T-cell (primary cell): ENCODE measurements around the gene KMT2B. TPM values are rescaled to one million over a fixed set of nuclear protein-coding genes. Genes with fewer than 3 reads are reported as not detected.
A peak's percentile ranks its signal among the peaks of the same experiment; 100 is the strongest.

Experiments used
- ATAC-seq, 4 experiments: fragments of 200-7000 bp in 3 of 4; fragments of 150-1000 bp in 1 of 4; cut with Tn5 transposase; replicated peaks in 1 of 4; 1 replicate in 3 of 4; 2 replicates in 1 of 4; pipeline ENCODE4 v1.10.0; 2021; ENCODE audit warnings: moderate library complexity in 3 of 4, mild to moderate bottlenecking in 2 of 4, moderate number of reproducible peaks in 1 of 4
- CTCF ChIA-PET, 2 donors: fragments of 300-600 bp; sonication (Branson Sonifier 250); formaldehyde crosslinking; loops; one replicate each; lab custom pipeline; 2022; ENCODE audit warnings: antibody characterized with exemption in 2 of 2; lab: Charles Lee
- POLR2A ChIA-PET, 2 donors: fragments of 300-600 bp; sonication (Branson Sonifier 250); formaldehyde crosslinking; loops; one replicate each; lab custom pipeline; 2022; ENCODE audit warnings: antibody characterized with exemption in 2 of 2; lab: Charles Lee
- DNase-seq, 35 experiments: peaks; one replicate each; pipeline versions ENCODE4 v3.0.0 to v3.0.0-alpha.2; 2013 to 2023
- H3K27ac ChIP-seq: one replicate; pipeline ENCODE4 v1.5.1; 2013; ENCODE audit warnings: low read length
- H3K27me3 ChIP-seq, 2 experiments: replicated peaks in 1 of 2; 1 replicate in 1 of 2; 2 replicates in 1 of 2; pipeline versions ENCODE4 v1.6.1 to v1.7.0; 2013; ENCODE audit warnings: low read length in 1 of 2, mixed read lengths in 1 of 2; ENCODE audit not compliant: control insufficient read depth in 2 of 2, insufficient read depth in 2 of 2; ENCODE audit errors: extremely low read depth in 1 of 2
- H3K36me3 ChIP-seq, 2 donors: 1 replicate in 1 of 2; 2 replicates in 1 of 2; pipeline versions ENCODE4 v1.6.1 to v1.7.0; 2013; ENCODE audit warnings: low read length in 1 of 2; ENCODE audit not compliant: control insufficient read depth in 2 of 2, insufficient read depth in 1 of 2; ENCODE audit errors: extremely low read depth in 1 of 2
- H3K4me1 ChIP-seq, 2 experiments: 1 replicate in 1 of 2; 2 replicates in 1 of 2; pipeline versions ENCODE4 v1.6.1 to v1.7.0; 2013; ENCODE audit warnings: low read length in 2 of 2, mixed read lengths in 1 of 2; ENCODE audit not compliant: insufficient read depth in 2 of 2, control insufficient read depth in 1 of 2; ENCODE audit errors: extremely low read depth in 1 of 2
- H3K4me3 ChIP-seq, 2 donors: 1 replicate in 1 of 2; 2 replicates in 1 of 2; pipeline versions ENCODE4 v1.5.1 to v1.7.0; 2013; ENCODE audit warnings: mild to moderate bottlenecking in 2 of 2, low read length in 1 of 2, moderate library complexity in 1 of 2; ENCODE audit not compliant: control insufficient read depth in 1 of 2; ENCODE audit errors: extremely low read depth in 1 of 2
- H3K9me3 ChIP-seq: 2 replicates; pipeline ENCODE4 v1.7.0; 2013
- H3K27ac Mint-ChIP-seq, 2 donors: one replicate each; pipeline ENCODE4 v1.8.0; 2020 to 2021; ENCODE audit warnings: mild to moderate bottlenecking in 2 of 2, mixed read lengths in 2 of 2
- H3K27me3 Mint-ChIP-seq, 2 donors: one replicate each; pipeline ENCODE4 v1.8.0; 2021 to 2022; ENCODE audit warnings: mixed read lengths in 2 of 2
- H3K36me3 Mint-ChIP-seq: one replicate; pipeline ENCODE4 v1.8.0; 2021; ENCODE audit warnings: mixed read lengths
- H3K4me1 Mint-ChIP-seq, 3 donors: one replicate each; pipeline ENCODE4 v1.8.0; 2020 to 2022; ENCODE audit warnings: mixed read lengths in 3 of 3, mild to moderate bottlenecking in 1 of 3
- H3K4me3 Mint-ChIP-seq, 3 donors: one replicate each; pipeline ENCODE4 v1.8.0; 2020 to 2022; ENCODE audit warnings: mild to moderate bottlenecking in 3 of 3, mixed read lengths in 3 of 3, moderate library complexity in 3 of 3
- H3K9me3 Mint-ChIP-seq, 3 donors: one replicate each; pipeline ENCODE4 v1.8.0; 2020 to 2022; ENCODE audit warnings: mixed read lengths in 3 of 3
- WGBS: methylation state at CpG from one replicate; pipeline ENCODE4 v1.1.5; 2013; ENCODE audit warnings: missing lambda C conversion rate; ENCODE audit not compliant: insufficient coverage; 5-methylcytosine and 5-hydroxymethylcytosine counted together
- total RNA-seq, 35 experiments: library from RNA in 6 of 35; stranded (reverse) in 6 of 35; fragments of 120-200 nt in 1 of 35; gene quantifications; one replicate each; pipeline versions ENCODE4 v1.2.1 to v1.2.4 and lab custom pipeline; 2013 to 2026

Gene KMT2B
- total RNA-seq, 5 donors from 2014 or later (not counting 1 experiment from before 2014, with no cell fraction given): 76.4 to 107 (median 92.5) TPM

- ChIA-PET CTCF (interaction anchor here in 1 of 2 donors (0.7 kb wide), 1 partner anchor 21 kb away, joined by 3 read pairs; no protein-coding TSS in a partner anchor), POLR2A (no interaction called here)
- Mint-ChIP-seq H3K9me3 (no peaks in the 10 kb centered on the region), H3K27me3 (no peaks in the 10 kb centered on the region), H3K4me3 (peak overlapping the region in 1 of 3 donors; percentile 100), H3K36me3 (peaks cover 7% of the 10 kb centered on the region), H3K4me1 (peaks cover 68 to 76% (median 72%) of the 10 kb centered on the region in 3 donors), H3K27ac (peak overlapping the region in 1 of 2 donors; percentile 94)
- Histone ChIP-seq H3K27me3 (no peaks in the 10 kb centered on the region), H3K36me3 (peaks cover 0 to 4% of the 10 kb centered on the region in 2 donors), H3K4me3 (no peak overlapping the region), H3K27ac (peak overlapping the region; percentile 74), H3K9me3 (no peaks in the 10 kb centered on the region), H3K4me1 (peaks cover 16 to 88% of the 10 kb centered on the region in 2 experiments)
- ATAC-seq (no peak), DNase-seq (no peak)
- WGBS: 76% methylated on average over 3 of the region's 7 CpGs
Measured at GRCh38 chr19:35715355-35715809, 2.4 kb upstream of the KMT2B start.

GRCh38 chr19:35715981-35716800, 1.6 kb upstream of the KMT2B start:
- H3K4me3 ChIP-seq: peak overlapping the region; percentile 84 to 85
- H3K36me3 ChIP-seq: peaks cover 4 to 9% of the 10 kb centered on the region in 2 donors
- no peaks in the 10 kb centered on the region for H3K9me3 ChIP-seq
- peaks cover 65 to 70% (median 66%) of the 10 kb centered on the region in 3 donors for H3K4me1 Mint-ChIP-seq
- peak overlapping the region; percentile 90 to 100 (median 91) for H3K4me3 Mint-ChIP-seq
- peak overlapping the region; percentile 74 for H3K27ac ChIP-seq
- ChIA-PET POLR2A (no interaction called here), CTCF (interaction anchor here in 1 of 2 donors (0.7 kb wide), 1 partner anchor 22 kb away, joined by 3 read pairs; no protein-coding TSS in a partner anchor)
- peak overlapping the region; percentile 94 for H3K27ac Mint-ChIP-seq
- H3K4me1 ChIP-seq: peaks cover 16 to 79% of the 10 kb centered on the region in 2 experiments
- peak in 2 of 35 experiments; percentile 20 to 50 for DNase-seq
- no peaks in the 10 kb centered on the region for H3K27me3 Mint-ChIP-seq
- H3K9me3 Mint-ChIP-seq: no peaks in the 10 kb centered on the region
- WGBS: 4% methylated on average over 49 of the region's 52 CpGs
- H3K36me3 Mint-ChIP-seq: peaks cover 7% of the 10 kb centered on the region
- no peak for ATAC-seq
- H3K27me3 ChIP-seq: no peaks in the 10 kb centered on the region

- ChIA-PET CTCF (no interaction called here), POLR2A (no interaction called here)
- no peaks in the 10 kb centered on the region for H3K9me3 ChIP-seq
- peak overlapping the region; percentile 74 for H3K27ac ChIP-seq
- H3K4me1 ChIP-seq: peaks cover 16 to 73% of the 10 kb centered on the region in 2 experiments
- H3K36me3 ChIP-seq: peaks cover 11 to 15% of the 10 kb centered on the region in 2 donors
- H3K4me3 ChIP-seq: peak overlapping the region; percentile 84 to 85
- Mint-ChIP-seq H3K27ac (peak overlapping the region; percentile 94), H3K27me3 (no peaks in the 10 kb centered on the region), H3K4me1 (peaks cover 61 to 68% (median 67%) of the 10 kb centered on the region in 3 donors), H3K9me3 (no peaks in the 10 kb centered on the region), H3K4me3 (peak overlapping the region; percentile 90 to 100 (median 91)), H3K36me3 (peaks cover 11% of the 10 kb centered on the region)
- peak; percentile 89 to 99 (median 97) for DNase-seq
- ATAC-seq: peak; percentile 83 to 88 (median 86)
- H3K27me3 ChIP-seq: no peaks in the 10 kb centered on the region
- under 1% methylated on average over 65 of the region's 77 CpGs for WGBS
Measured at GRCh38 chr19:35716801-35717664, 770 bp upstream of the KMT2B start.

- H3K4me3 Mint-ChIP-seq: peak overlapping the region; percentile 84 to 87 (median 84)
- CTCF ChIA-PET: interaction anchor here in 1 of 2 donors (0.6 kb wide), 1 partner anchor 31 kb away, joined by 13 read pairs; no protein-coding TSS in a partner anchor
- peaks cover 22% of the 10 kb centered on the region for H3K36me3 Mint-ChIP-seq
- no peaks in the 10 kb centered on the region for H3K9me3 Mint-ChIP-seq
- peak in 3 of 4 experiments; percentile 2 to 5 (median 3) for ATAC-seq
- H3K27me3 Mint-ChIP-seq: no peaks in the 10 kb centered on the region
- Histone ChIP-seq H3K4me3 (peak overlapping the region; percentile 70 to 74), H3K27me3 (no peaks in the 10 kb centered on the region), H3K9me3 (no peaks in the 10 kb centered on the region), H3K4me1 (peaks cover 11 to 58% of the 10 kb centered on the region in 2 experiments), H3K27ac (peak overlapping the region; percentile 16), H3K36me3 (peaks cover 20 to 30% of the 10 kb centered on the region in 2 donors)
- POLR2A ChIA-PET: interaction anchor here in 1 of 2 donors (1.1 kb wide), 1 partner anchor 30 kb away, joined by 4 read pairs; the partner anchor contains the start of gene LIN37
- DNase-seq: peak in 25 of 35 experiments; percentile 12 to 56 (median 34)
- H3K4me1 Mint-ChIP-seq: peaks cover 49 to 58% (median 54%) of the 10 kb centered on the region in 3 donors
- under 1% methylated on average over 38 of the region's 42 CpGs for WGBS
- peak overlapping the region; percentile 68 to 79 for H3K27ac Mint-ChIP-seq
Measured at GRCh38 chr19:35718345-35719041, 690 bp downstream of the KMT2B start.

- POLR2A ChIA-PET: interaction anchor here in 1 of 2 donors (1.1 kb wide), 1 partner anchor 29 kb away, joined by 4 read pairs; the partner anchor contains the start of gene LIN37
- Mint-ChIP-seq H3K4me3 (peak overlapping the region; percentile 84 to 87 (median 84)), H3K27ac (peak overlapping the region; percentile 64 to 79), H3K9me3 (no peaks in the 10 kb centered on the region), H3K36me3 (peaks cover 23% of the 10 kb centered on the region), H3K27me3 (no peaks in the 10 kb centered on the region), H3K4me1 (peaks cover 38 to 48% (median 43%) of the 10 kb centered on the region in 3 donors)
- WGBS: 95% methylated on average over 19 of the region's 32 CpGs
- no peaks in the 10 kb centered on the region for H3K9me3 ChIP-seq
- peaks cover 25 to 40% of the 10 kb centered on the region in 2 donors for H3K36me3 ChIP-seq
- CTCF ChIA-PET: interaction anchor here in 1 of 2 donors (0.6 kb wide), 2 partner anchors 32 to 186 kb away, joined by 3 to 13 read pairs; no protein-coding TSS in a partner anchor
- DNase-seq: no peak
- H3K27me3 ChIP-seq: no peaks in the 10 kb centered on the region
- H3K4me1 ChIP-seq: peaks cover 7 to 47% of the 10 kb centered on the region in 2 experiments
- H3K27ac ChIP-seq: no peak overlapping the region
- peak overlapping the region in 1 of 2 donors; percentile 74 for H3K4me3 ChIP-seq
- no peak for ATAC-seq
Measured at GRCh38 chr19:35719402-35720162, 1.8 kb downstream of the KMT2B start.
